Effector memory CD4-positive, alpha-beta T cell (primary cell): ENCODE data around the gene VPREB1.
"Not testable (repeated sequence)": the region's sequence is repeated elsewhere in the genome, so short reads cannot be mapped to it uniquely, and the experiment has no call there.

Source experiments
- DNase-seq, 3 donors: peaks; one replicate each; pipeline ENCODE4 v3.0.0-alpha.2; 2020
- H3K27ac ChIP-seq: 2 replicates; pipeline ENCODE4 v1.7.0; 2013; ENCODE audit warnings: mild to moderate bottlenecking, low read length, moderate library complexity; ENCODE audit not compliant: insufficient read depth, poor library complexity, severe bottlenecking
- H3K27me3 ChIP-seq: replicated peaks from 2 replicates; pipeline ENCODE4 v1.7.0; 2013; ENCODE audit warnings: mild to moderate bottlenecking, low read length; ENCODE audit not compliant: insufficient read depth, control insufficient read depth, poor library complexity, severe bottlenecking
- H3K36me3 ChIP-seq: 2 replicates; pipeline ENCODE4 v1.7.0; 2013; ENCODE audit warnings: mild to moderate bottlenecking, low read length, moderate library complexity; ENCODE audit not compliant: control insufficient read depth, insufficient read depth
- H3K4me1 ChIP-seq: 2 replicates; pipeline ENCODE4 v1.7.0; 2013; ENCODE audit warnings: low read length, mild to moderate bottlenecking; ENCODE audit not compliant: control insufficient read depth, insufficient read depth, poor library complexity, severe bottlenecking
- H3K4me3 ChIP-seq: 2 replicates; pipeline ENCODE4 v1.7.0; 2013; ENCODE audit warnings: low read length, low read depth, mild to moderate bottlenecking; ENCODE audit not compliant: insufficient read depth, poor library complexity, severe bottlenecking
- H3K9me3 ChIP-seq: 2 replicates; pipeline ENCODE4 v1.7.0; 2013; ENCODE audit warnings: mild to moderate bottlenecking, low read length, moderate library complexity; ENCODE audit not compliant: control insufficient read depth

Gene VPREB1

GRCh38 chr22:22294641-22295040 lies 50.1 kb downstream of the VPREB1 start:
- DNase-seq, H3K27me3 ChIP-seq, H3K36me3 ChIP-seq: not testable (repeated sequence)

More at GRCh38 chr22:22294641-22295040, 50.1 kb downstream of the VPREB1 start:
- H3K9me3 ChIP-seq, H3K27ac ChIP-seq, H3K4me1 ChIP-seq, H3K4me3 ChIP-seq: not testable (repeated sequence)
